Transverse colon (tissue), 4 donors: ENCODE data around the gene ZNF808. TPM values are rescaled to one million over a fixed set of nuclear protein-coding genes. Genes with fewer than 3 reads are reported as not detected.
A peak's percentile ranks its signal among the peaks of the same experiment; 100 is the strongest.
"Not testable (repeated sequence)": the region's sequence is repeated elsewhere in the genome, so short reads cannot be mapped to it uniquely, and the experiment has no call there.

Experiments used
- DNase-seq: peaks from one replicate; pipeline ENCODE4 v3.0.0-alpha.2; 2019
- H3K27ac ChIP-seq, 4 donors: fragments of 200-600 bp; sonication (generic); 2 replicates each; pipeline ENCODE4 v1.5.1; 2016 to 2018; ENCODE audit warnings: inconsistent platforms in 4 of 4
- H3K27me3 ChIP-seq: fragments of 200-600 bp; sonication (generic); 2 replicates; pipeline ENCODE4 v1.5.1; 2017; ENCODE audit warnings: inconsistent platforms
- H3K36me3 ChIP-seq, 4 donors: fragments of 200-600 bp; sonication (generic); 2 replicates each; pipeline ENCODE4 v1.5.1; 2017 to 2019; ENCODE audit warnings: inconsistent platforms in 4 of 4
- H3K4me1 ChIP-seq, 4 donors: fragments of 200-600 bp; sonication (generic); 2 replicates each; pipeline ENCODE4 v1.5.1; 2017 to 2020; ENCODE audit warnings: inconsistent platforms in 4 of 4
- H3K4me3 ChIP-seq, 4 donors: fragments of 200-600 bp; sonication (generic); 1 replicate in 1 of 4; 2 replicates in 3 of 4; pipeline versions ENCODE4 v1.5.1 to v1.6.1; 2017 to 2019; ENCODE audit warnings: inconsistent platforms in 4 of 4
- H3K9me3 ChIP-seq, 2 donors: fragments of 200-600 bp; sonication (generic); 2 replicates each; pipeline ENCODE4 v1.5.1; 2017 to 2019; ENCODE audit warnings: inconsistent platforms in 2 of 2
- EP300 ChIP-seq: sonication (generic); formaldehyde crosslinking; IDR thresholded peaks from one replicate; pipeline ENCODE4 v1.6.1; 2017; ENCODE audit warnings: antibody characterized with exemption, low read depth
- POLR2A ChIP-seq: fragments of 450-650 bp; IDR thresholded peaks from one replicate; pipeline ENCODE4 v1.6.1; 2016; ENCODE audit warnings: antibody characterized with exemption, mild to moderate bottlenecking, moderate library complexity
- POLR2AphosphoS5 ChIP-seq, 3 donors: sonication (generic); formaldehyde crosslinking; IDR thresholded peaks; one replicate each; pipeline ENCODE4 v1.6.1; 2016; ENCODE audit warnings: antibody characterized with exemption in 3 of 3
- whole genome bisulfite sequencing, 2 donors: methylation state at CpG; one replicate each; pipeline ENCODE4 v1.1.5; 2018; ENCODE audit warnings: low coverage in 1 of 2; 5-methylcytosine and 5-hydroxymethylcytosine counted together
- in situ Hi-C, 4 donors: fragments of 200-750 bp; cut with MboI; loops; one replicate each; pipeline versions ENCODE4 v1.15.0 to v1.15.1; 2017; ENCODE audit warnings: low sequenced_read_pairs in 3 of 4, low pct_ligation_motif_present in 1 of 4, low pct_unique_long_range_greater_than_20kb in 1 of 4
- intact Hi-C: fragments of 100-400 bp; cut with DNase I; formaldehyde crosslinking; loops from one replicate; pipeline ENCODE4 v1.15.1; 2023; ENCODE audit warnings: low total_unique reads
- total RNA-seq, 4 donors: library from RNA; depleted of rRNA; stranded (reverse); fragments of >200 nt; gene quantifications; one replicate each; pipeline ENCODE4 v1.1.0, GENCODE V29; 2016
- TF ChIP-seq, protein P1 (sequence below), 5 experiments: fragments of 200-600 bp in 3 of 5; fragments of 450-650 bp in 2 of 5; sonication (generic) in 3 of 5; IDR thresholded peaks; 1 replicate in 2 of 5; 2 replicates in 3 of 5; pipeline ENCODE4 v1.5.1; 2016 to 2017; ENCODE audit warnings: antibody characterized with exemption in 5 of 5, inconsistent platforms in 3 of 5, mild to moderate bottlenecking in 2 of 5, moderate library complexity in 1 of 5

Gene ZNF808
- total RNA-seq, 4 donors from 2014 or later = 21.5 to 66.6 (median 36.8) TPM

DNA sequence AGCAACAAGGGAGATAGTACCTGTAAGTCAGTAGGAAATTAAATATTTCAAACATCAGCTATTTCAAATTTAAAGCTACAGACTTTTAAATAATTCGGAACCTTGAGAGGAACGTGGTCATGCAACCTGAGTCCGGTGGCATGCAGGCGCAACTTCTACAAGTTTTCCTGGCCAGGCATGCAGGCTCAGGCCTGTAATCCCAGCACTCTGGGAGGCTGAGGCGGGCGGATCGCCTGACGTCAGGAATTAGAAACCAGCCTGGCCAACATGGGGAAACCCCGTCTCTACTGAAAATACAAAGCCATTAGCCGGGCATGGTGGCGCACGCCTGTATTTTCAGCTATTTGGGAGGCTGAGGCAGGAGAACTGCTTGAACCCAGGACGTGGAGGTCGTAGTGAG lies 40.5 kb downstream of the ZNF808 start:
- 95% methylated on average over 8 to 14 of the region's 14 CpGs for WGBS, 2 donors
- Histone ChIP-seq H3K27ac (no peak overlapping the region), H3K9me3 (peaks cover 32 to 38% of the 10 kb centered on the region in 2 donors), H3K36me3 (peaks cover 0 to 36% (median 11%) of the 10 kb centered on the region in 4 donors), H3K4me3 (no peak overlapping the region), H3K27me3 (no peaks in the 10 kb centered on the region), H3K4me1 (peaks cover 0 to 19% (median 9%) of the 10 kb centered on the region in 4 donors)
- intact Hi-C loops (no loop called here), in situ Hi-C loops (no loop called here)
- no peak for DNase-seq
- no peak for TF ChIP-seq POLR2AphosphoS5 (IDR thresholded peaks at IDR 0.05)
- no peak for TF ChIP-seq EP300
- TF ChIP-seq, protein P1, sequence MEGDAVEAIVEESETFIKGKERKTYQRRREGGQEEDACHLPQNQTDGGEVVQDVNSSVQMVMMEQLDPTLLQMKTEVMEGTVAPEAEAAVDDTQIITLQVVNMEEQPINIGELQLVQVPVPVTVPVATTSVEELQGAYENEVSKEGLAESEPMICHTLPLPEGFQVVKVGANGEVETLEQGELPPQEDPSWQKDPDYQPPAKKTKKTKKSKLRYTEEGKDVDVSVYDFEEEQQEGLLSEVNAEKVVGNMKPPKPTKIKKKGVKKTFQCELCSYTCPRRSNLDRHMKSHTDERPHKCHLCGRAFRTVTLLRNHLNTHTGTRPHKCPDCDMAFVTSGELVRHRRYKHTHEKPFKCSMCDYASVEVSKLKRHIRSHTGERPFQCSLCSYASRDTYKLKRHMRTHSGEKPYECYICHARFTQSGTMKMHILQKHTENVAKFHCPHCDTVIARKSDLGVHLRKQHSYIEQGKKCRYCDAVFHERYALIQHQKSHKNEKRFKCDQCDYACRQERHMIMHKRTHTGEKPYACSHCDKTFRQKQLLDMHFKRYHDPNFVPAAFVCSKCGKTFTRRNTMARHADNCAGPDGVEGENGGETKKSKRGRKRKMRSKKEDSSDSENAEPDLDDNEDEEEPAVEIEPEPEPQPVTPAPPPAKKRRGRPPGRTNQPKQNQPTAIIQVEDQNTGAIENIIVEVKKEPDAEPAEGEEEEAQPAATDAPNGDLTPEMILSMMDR (IDR thresholded peaks at IDR 0.05) = no peak
- no peak for TF ChIP-seq POLR2A

DNA sequence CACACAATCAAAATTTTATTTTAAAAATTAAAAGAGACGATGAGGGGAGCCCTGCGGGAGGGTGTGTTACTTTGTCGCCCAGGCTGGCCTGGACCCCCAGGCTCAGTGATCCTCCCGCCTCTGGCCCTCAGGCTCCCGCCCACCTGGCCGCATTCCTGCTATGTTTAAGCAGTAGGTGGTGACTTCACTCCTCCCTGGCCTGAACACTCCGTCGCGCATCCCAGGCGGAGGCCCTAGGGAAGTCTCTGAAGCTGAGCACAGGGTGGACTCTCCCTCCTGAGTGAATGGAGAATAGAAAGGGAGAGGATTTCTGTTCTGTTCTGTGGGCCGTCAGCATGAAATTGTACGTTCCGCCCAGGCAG lies 42.2 kb downstream of the ZNF808 start:
- in situ Hi-C loops, DNase-seq, H3K27me3 ChIP-seq, intact Hi-C loops: not testable (repeated sequence)
- peaks cover 0 to 19% (median 9%) of the 10 kb centered on the region in 4 donors for H3K4me1 ChIP-seq
- WGBS, 2 donors = 22 to 52% methylated on average over 3 to 13 of the region's 13 CpGs
- peak overlapping the region; percentile 23 to 93 (median 53) for H3K4me3 ChIP-seq
- peaks cover 17 to 23% of the 10 kb centered on the region in 2 donors for H3K9me3 ChIP-seq
- peaks cover 0 to 36% (median 13%) of the 10 kb centered on the region in 4 donors for H3K36me3 ChIP-seq
- H3K27ac ChIP-seq = peak overlapping the region; percentile 84 to 93 (median 90)

DNA sequence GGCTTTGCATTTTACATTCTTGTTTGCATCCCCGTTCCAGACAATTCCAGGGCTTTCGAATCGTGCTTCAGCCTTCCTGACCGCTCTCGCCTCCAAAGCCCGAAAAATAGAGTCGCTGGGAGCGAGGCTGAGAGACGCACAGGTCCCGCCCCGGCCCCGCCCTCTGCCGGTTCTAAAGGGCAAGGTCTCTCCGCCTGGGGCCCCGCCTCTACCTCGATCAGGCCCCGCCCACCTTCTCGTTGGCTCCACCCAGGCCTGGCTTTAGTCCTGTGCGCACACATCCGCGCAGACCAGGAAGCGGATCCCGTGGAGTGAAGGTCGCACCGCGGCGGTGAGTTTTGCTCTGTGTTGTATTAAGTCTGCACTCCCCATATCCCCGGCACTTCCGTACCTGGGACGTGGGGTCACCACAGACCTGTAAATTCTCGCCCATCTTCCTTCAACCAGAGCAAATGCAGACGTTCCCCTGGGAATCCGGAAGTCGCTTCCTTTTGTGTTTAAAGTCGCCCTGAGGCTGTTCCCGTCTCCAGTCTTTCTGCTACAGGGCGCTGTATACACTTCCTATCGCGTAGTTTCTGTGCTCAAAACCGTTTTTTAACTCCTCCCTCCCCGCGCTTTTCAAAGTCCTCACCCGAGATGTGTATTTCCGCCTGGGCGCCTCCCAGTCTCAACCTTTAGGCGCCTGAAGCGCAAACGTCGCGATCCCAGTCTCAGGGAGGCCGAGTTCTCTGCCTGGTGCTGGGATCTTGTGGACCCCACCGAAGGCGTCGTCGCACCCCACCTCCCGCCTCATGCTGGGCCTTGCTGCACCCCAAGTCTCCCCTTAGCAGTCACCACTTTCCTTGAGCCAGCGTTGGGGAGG lies 42.8 kb downstream of the ZNF808 start, which contains the start of gene ZNF701:
Gene ZNF701, plus strand, starts transcription at position 288 of the 862 bp plus-strand sequence. CDS start 3,861 bp downstream, outside the sequence.
- no peaks in the 10 kb centered on the region for H3K27me3 ChIP-seq
- peaks cover 14 to 17% of the 10 kb centered on the region in 2 donors for H3K9me3 ChIP-seq
- peak; percentile 97 for DNase-seq
- H3K4me3 ChIP-seq = peak within 1 kb of the TSS; percentile 49 to 93 (median 64)
- H3K27ac ChIP-seq = peak within 1 kb of the TSS; percentile 84 to 93 (median 90)
- peaks cover 0 to 19% (median 9%) of the 10 kb centered on the region in 4 donors for H3K4me1 ChIP-seq
- intact Hi-C loops = no loop called here
- H3K36me3 ChIP-seq = peaks cover 0 to 37% (median 14%) of the 10 kb centered on the region in 4 donors
- WGBS, 2 donors = 2% methylated on average over 57 of the region's 57 CpGs; no CpG with 5 or more reads in 1 of the 2 donors
- TF ChIP-seq POLR2A (peak; percentile 96), EP300 (no peak), POLR2AphosphoS5 (IDR thresholded peaks at IDR 0.05) (peak; percentile 94 to 99 (median 97))
- TF ChIP-seq, protein P1 (IDR thresholded peaks at IDR 0.05) = peak in 3 of 5 experiments; percentile 26 to 45 (median 37)
- in situ Hi-C loops = no loop called here

DNA sequence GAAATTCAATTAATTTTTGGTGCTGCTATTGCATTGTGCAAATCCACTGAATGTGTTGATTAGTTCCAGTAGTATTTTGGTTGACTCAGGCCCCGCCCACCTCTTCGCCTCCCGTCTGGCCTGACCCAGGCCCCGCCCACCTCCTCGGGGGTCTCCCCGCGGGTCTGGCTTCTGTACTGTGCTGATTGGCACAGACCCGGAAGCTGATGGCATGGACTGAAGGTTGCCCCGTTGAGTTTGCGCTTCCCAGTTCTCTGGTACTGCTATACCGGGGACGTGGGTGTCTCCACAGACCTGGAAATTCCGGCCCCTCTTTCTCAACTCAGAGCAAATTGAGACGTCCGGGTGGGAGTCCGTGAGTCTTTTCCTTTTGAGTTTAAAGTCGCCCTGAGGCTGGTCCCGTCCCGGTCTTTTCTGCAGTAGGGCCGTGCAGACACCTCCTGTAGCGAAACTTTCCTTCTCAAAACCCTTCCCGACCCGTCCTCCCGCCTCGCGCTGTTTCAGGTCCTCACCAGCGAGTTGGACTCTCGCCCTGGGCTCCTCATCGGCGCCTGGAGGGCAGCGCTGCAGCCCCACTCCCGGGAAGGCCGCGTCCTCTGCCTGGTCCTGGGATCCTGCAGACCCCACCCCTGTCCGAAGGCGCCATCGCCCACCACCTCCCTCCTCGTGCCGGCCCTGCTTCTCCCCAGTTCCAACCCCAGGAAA lies 57.4 kb downstream of the ZNF808 start:
- H3K4me1 ChIP-seq = no peaks in the 10 kb centered on the region
- H3K27me3 ChIP-seq = no peaks in the 10 kb centered on the region
- WGBS, 2 donors = 72 to 94% methylated on average over 2 to 39 of the region's 39 CpGs
- H3K27ac ChIP-seq = no peak overlapping the region
- TF ChIP-seq POLR2A (no peak), EP300 (no peak), POLR2AphosphoS5 (IDR thresholded peaks at IDR 0.05) (no peak)
- TF ChIP-seq, protein P1 (IDR thresholded peaks at IDR 0.05) = no peak
- in situ Hi-C loops (no loop called here), intact Hi-C loops (no loop called here)
- no peak for DNase-seq
- H3K36me3 ChIP-seq = peaks cover 0 to 62% (median 27%) of the 10 kb centered on the region in 4 donors
- H3K4me3 ChIP-seq = peak overlapping the region in 1 of 4 donors; percentile 29
- H3K9me3 ChIP-seq = peaks cover 34 to 56% of the 10 kb centered on the region in 2 donors
